HG02798 (cell line): ENCODE data around the gene CA5A.
A peak's percentile ranks its signal among the peaks of the same experiment; 100 is the strongest.
"Not testable (repeated sequence)": the region's sequence is repeated elsewhere in the genome, so short reads cannot be mapped to it uniquely, and the experiment has no call there.

Source experiments
- ATAC-seq: cut with Tn5 transposase; IDR thresholded peaks from one replicate; pipeline ENCODE4 v1.9.1; 2021; ENCODE audit warnings: mild to moderate bottlenecking; ENCODE audit not compliant: unreplicated experiment, poor library complexity

CA5A gene

DNA sequence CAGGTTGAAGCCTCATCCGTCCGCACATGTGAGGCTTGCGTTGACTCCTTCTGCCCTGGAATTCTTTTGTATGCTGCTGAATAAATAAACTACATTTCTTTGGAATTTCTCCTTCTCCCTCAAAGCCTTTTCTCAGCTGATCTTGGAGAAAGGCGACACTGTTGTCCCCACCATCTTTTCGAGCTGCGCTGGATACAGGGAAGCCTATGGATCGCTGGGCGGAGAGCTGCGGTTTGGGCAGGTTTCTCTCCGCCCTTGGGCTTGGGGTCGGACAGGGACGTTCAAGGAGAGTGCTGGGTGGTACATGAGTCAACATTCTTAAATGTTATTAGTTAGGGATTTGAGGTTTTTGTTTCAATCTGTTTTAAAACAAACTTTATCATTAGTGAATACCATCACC is 35.8 kb downstream of the CA5A start:
- ATAC-seq = not testable (repeated sequence)

DNA sequence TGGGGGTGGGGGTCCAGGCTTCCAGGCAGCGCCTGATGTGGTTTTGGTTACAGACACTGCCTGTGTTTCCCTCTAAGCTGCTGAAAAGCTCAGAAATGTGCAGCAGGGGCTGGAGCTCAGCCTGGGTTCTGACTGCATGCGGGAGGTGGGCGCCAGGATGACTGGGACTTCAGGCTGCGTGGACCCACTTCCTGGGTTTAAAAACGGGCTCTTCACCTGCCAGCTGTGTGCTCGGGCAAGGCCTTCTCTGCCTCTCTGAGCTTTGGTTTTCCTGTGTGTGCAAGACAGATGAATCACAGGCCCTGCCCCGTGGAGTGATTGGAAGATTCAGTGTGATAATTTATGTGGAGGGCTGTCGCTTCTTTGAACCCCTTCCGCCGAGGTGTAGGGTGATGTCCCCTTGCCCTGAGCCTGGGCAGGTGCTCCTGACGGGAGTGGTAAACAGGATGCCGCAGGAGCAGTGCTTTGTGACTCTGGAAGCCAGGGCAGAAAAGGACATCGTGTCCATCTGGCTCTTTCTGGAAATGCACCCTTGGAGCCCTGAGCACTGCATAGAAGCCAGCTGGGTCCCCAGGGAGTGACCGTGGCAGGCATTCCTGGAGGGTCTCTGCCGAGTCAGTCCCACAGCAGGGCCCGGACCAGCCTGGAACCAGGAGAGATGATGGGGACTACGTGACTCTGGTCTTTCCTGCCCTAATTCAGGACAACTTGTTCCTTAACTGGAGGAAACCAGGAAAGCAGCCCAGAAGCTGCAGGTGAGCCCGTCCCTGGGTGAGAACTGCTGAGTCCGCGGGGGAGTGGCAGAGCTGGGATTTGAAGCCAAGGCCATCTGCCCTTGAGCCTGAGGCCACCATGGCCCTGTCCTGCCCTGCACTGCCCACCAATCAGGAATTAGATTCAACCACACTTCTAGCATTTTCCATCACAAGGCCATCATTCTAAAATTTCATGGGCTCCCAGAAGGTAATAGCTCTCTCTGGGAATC is 38.5 kb downstream of the CA5A start:
- no peak for ATAC-seq

DNA sequence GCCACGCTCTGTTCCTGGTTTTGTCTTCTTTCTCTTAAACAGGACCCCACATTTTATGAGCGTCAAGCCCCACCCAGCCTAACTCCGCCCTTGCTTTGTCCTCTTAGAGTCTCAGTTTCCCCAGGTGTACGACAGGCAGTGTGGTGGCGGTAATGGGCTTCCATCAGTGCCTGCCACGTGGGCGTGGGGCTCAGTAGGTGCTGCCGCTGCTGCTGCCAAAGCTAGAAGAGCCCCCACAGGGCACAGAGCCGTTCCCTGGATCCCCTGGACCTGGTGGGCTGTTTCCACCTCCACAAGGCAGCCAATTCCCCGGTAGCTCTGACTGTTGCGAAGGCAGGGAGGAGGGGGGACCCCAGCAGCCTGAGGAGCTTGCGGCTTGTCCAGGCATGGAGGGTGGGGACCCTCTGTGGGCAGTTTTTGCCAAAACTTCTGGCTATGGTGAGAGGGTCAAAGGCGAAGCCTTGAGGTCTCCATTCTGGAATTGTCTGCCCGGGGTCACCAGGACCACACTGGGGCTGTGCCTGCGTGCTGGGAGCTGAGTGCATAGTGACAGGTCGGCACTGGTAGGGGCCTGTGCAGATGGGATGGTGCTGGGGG is 39.3 kb downstream of the CA5A start:
- not testable (repeated sequence) for ATAC-seq

DNA sequence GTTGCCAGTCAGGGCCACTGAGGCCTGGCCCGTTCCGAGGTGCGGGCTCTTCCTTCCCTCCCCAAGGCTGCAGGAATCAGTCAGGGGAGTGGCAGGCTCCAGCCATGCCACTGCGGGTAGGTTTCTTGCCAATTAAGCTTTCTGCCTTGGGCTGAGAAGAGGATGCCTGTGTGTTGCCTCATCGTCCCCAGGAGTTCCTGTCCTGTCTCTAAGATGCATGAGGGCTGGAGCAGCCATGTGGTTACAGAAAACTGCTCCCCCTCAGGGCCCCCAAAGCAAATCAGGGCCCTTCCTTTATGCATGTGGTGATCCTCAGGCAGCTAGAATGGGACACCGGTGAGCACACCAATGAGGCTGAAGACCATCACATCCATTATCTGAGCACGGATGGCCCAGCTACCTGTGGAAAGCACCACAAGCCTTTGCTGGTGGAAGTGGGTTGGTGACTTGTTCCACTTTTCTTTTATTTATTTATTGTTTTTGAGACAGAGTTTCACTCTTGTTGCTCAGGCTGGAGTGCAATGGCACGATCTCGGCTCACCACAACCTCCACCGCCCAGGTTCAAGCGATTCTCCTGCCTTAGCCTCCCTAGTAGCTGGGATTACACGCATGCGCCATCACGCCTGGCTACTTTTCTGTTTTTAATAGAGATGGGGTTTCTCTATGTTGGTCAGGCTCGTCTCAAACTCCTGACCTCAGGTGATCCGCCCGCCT is 40.0 kb downstream of the CA5A start:
- ATAC-seq = peak; percentile 12

DNA sequence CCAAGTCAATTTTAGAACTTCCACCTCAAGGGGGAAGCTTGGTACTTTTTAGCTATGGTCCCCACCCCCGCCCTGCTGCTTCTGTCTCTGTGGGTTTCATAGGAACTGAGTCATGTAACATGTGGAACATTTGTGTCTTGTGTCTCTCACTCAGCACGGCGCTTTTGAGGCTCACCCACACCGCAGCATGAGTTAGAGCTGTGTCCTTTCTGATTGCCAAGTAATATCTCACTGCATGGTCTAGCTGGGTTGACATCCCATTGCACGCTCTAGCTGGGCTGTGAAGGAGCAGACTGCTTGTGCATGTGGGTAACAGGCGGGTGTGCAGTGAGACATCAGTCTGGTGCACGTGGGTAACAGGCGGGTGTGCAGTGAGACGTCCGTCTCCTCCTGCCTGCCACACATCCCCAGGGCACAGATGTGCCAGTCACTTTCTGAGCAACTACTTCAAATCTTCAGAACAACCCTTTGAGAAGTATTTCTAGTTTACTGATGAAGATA is 40.6 kb downstream of the CA5A start:
- peak; percentile 74 for ATAC-seq

DNA sequence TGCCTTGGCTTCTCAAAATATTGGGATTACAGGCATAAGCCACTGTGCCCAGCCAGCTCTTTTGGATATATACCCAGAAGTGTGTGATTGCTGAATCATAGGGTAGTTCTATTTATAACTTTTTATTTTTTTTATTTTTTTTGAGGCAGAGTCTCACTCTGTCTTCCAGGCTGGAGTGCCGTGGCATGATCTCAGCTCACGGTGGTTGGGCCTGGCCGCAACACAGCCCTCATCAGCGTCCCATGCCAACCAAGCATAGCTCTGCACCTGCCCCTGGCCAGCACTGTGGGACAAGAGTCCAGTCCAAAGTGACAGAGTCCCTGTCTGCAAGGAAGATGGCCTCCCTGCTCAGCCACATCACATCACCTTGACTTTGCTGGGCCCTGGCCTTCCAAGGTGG is 42.3 kb downstream of the CA5A start:
- not testable (repeated sequence) for ATAC-seq

DNA sequence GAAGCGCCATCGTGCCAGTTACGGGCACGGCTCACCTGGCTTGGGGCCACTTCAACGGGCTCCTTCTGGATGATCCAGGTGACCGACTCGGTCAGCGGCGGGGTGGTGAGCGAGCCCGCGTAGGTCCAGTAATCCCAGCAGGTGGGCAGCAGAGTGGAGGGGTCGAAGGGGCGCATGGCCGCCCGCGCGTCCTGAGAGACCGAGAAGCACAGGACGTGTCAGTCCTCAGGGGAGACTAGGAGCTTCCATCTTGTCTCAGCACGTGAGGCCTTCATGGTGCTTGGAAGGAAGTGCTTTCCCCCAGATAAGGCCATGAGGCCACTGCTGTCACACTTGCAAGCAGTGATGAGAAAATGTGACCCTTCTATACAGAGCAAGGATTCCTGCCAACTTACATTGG is 44.6 kb downstream of the CA5A start:
- ATAC-seq = no peak

DNA sequence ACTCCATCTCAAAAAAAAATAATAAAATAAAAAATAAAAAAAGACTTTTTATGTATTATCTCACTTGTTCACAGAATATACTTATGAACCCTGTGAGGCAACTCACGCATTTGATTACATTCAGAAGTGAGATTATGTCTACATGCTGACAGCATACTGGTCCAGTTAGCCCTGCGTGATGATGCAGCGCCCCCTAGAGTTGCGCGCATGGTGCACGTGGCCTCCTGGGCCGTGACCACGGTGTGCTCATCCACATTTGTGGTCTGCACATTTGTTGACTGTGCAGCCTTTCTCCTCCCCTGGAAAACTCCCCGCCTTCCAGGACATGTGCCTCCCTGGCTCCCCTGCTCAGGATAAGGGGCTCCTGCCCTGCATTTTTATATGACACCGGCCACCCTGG is 46.6 kb downstream of the CA5A start:
- not testable (repeated sequence) for ATAC-seq

DNA sequence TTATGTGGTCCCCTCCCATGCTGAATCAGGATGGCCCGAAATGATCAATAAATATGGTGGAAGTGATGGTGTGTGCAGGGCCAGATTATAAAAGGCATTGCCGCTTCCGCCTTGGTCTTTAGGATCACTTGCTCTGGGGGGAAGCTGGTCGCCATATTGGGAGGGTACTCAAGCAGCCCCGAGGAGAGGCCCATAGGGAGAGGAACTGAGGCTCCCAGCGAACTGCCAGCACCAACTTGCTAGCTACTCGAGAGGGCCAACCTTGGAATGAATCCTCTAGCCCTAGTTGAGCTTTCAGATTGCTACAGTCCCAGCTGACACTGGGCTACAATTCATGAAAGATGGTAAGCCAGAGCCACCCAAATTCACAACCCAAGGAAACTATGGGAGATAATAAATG is 48.0 kb downstream of the CA5A start:
- not testable (repeated sequence) for ATAC-seq

DNA sequence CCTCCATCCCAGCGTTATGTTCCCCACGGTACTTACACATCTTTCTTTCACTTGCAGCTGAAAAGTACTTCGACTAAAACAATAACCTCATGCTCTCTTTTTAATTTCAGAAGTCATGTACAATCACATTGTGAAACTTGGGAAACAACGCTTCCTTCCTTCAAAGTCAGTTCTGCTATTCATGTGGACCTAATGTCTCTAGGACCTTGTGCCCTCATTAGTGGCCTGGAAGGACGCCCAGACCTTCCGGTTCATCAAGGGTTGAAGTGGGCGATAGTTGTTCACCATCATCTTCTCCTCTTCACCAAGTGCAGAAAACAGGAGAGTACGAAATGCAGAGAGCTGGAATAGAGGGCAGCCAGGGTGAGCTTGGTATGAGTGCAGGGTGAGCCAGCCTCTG is 48.4 kb downstream of the CA5A start:
- ATAC-seq = not testable (repeated sequence)

DNA sequence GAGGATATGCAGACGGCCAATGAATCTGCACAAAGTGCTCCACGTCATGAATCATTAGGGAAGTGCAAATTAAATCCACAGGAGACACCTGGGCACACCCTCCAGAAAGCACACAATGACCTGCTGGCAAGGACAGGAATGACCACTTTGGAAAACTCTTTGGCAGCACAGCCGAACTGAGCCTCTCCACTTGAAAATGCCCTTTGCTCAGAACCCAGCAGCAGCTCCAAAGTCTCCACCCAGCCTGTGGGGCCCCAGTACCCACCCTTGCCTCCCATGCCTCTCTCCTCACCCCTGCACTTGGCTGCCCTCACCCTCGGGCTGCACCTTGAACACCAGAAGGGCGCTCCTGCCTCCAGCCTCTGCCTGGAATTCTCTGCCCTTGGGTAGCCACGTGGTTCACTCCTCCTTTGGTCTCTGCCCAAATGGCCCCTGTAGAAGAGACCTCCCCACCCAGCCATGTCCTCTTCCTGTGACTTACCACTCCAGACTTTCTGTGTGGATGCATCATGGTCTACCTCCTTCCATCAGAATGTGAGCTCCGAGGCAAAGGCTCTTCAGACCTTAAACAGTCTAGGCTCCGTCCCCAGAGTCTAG is 50.9 kb downstream of the CA5A start:
- not testable (repeated sequence) for ATAC-seq

DNA sequence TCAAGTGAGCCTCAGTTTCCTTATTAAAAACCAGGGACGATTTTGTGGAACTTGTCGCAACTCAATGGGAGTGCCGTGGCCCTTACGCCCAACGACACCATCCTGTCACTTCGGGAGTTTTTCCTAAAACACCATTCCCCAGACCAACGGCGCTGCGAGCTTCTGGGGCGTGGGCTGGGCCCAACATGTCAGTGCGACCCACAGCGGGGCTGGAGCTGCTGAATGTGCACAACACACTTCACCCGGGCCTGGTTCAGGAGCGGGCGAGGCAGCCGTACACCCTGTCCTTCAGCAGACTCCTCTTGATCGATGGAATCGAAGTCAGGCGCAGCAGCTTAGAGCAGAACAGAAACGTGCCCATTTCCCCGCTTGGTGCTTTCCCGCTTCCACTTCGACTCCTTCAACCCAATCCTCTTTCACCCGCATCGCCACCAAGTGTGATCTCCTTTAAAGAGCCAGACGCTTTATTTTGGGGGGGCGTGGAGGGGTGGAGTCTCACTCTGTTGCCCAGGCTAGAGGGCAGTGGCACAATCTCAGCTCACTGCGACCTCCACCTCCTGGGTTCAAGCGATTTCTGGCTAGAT is 53.8 kb downstream of the CA5A start:
- no peak for ATAC-seq

DNA sequence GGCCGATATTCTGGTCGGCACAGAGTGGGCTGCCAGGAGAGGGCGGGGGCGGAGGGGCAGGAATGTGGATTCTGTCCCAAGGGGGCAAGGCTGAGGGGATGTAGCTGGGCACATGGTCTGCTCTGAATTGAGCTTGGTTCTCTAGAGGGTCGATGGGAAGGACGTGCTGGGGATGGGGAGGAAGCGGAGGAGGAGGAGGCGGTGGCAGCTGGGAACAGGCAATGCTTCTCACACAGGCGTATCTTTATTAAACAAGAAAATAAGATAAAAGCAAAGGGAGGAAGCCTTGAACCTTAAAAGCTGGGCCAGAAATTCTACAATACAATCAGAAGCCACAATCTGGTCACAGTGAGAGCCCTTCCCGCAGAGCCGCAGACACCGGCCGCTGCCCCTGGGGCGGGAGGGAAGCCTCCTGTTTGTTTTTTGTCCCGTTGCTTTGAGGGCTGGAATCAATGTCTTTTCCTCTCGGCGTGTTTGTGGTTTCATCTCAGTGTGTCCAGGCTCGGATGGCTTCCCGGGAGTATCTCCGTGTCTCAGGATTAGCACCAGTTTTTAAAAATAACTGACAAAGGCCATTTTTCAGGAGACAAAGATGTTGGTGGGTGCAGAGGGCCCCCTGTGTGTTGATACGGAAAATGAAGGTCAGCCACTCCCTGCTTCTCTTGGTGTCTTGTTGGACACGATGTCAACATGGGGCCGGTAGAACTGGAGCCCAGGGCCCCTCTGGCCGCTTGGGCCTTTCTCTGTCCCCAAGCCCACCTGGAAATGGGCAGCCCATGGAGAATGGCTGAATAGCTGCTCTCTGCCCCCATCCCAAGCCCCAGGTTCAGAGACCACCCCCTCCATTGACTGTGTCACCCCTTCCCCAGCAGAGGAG is 54.8 kb downstream of the CA5A start:
- ATAC-seq = no peak

DNA sequence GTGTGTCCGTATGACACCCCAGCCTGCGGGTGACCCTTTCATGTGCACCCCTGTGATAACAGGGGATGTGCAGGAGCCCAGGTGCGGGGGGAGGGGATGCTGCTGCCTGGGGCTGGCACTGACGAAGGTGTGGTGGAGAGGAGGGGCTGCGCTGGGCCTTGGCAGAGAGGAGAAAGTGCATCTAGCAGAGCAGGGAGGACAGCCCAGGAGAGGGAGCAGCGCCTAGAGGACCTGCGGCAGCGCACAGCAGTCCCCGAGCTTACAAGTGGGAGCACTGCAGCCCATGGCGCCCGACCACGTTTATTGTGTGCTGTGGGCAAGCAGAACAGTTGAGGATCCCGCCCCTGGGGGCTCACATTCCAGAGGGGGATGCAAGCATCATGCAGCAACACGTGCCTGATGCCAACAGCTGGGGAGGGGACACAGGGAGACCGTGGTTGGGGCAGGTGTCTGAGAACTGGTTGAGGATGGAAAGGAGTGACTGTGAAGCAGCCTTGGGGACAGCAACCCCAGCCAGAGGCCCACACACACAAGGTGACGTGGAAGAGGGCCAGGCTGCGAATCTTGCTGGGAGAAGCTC is 56.1 kb downstream of the CA5A start:
- ATAC-seq = no peak

DNA sequence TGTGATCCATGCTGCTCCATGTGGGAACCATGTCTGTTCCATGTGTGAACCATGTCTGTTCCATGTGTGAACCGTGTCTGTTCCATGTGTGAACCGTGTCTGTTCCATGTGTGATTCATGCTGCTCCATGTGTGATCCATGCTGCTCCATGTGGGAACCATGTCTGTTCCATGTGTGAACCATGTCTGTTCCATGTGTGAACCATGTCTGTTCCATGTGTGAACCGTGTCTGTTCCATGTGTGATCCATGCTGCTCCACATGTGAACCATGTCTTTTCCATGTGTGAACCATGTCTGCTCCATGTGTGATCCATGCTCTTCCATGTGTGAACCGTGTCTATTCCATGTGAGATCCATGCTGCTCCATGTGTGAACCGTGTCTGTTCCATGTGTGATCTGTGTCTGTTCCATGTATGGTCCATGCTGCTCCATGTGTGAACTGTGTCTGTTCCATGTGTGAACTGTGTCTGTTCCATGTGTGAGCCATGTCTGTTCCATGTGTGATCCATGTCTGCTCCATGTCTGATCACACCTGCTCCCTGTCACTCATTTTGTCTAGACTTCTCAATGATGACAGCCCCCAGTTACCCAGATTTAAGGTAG is 56.8 kb downstream of the CA5A start:
- not testable (repeated sequence) for ATAC-seq

DNA sequence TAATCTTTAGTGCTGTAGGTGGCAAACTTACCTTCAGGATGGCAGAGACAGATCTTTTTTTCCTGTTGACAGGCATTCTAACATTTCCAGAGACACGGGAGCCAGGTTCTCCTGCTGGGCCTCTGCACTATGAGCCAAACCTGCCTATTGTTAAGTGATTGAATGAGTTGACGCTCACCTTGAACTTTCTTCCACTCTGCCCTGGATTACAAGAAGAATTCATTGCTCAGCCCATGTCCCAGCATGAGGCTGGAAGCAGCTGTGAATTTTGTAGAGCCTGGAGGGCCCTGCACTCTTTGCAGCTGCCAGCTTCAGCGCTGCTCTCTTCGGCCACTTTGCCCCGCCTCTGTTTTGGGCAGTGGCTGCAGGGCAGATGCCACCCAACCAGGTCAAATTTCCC is 57.6 kb downstream of the CA5A start:
- no peak for ATAC-seq

DNA sequence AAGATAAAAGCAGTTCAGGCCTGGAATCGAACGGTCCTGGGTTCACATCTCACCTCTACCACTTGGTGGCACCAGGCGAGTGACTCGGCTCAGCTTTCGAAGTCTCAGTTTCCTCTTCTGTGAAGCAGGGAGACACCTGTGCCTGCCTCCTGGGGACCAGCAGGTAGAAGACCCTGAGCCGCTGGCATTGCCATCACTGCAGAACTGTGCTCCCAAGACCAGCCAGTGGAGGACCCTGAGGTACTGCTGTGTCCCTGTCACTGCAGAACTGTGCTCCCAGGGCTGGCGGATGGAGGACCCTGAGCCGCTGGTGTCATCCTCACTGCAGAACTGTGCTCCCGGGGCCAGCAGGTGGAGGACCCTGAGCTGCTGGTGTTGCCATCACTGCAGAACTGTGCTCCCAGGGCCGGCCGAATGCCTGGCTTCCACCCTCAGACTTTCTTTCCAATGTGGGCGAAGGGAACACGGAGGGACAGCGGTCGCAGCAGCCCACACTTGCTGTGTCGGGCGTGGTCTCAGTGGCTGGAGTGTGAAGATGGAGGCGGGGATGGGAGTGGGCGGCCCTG is 58.3 kb downstream of the CA5A start:
- no peak for ATAC-seq
